SK-N-SH (cell line): Measurements from ENCODE around the gene DICER1. TPM values are rescaled to one million over a fixed set of nuclear protein-coding genes. Genes with fewer than 3 reads are reported as not detected.
A peak's percentile ranks its signal among the peaks of the same experiment; 100 is the strongest.

ENCODE experiments used
- CTCF ChIA-PET: fragments of 300-600, 350-600 bp; formaldehyde crosslinking; extraction: SDS; loops from one replicate; lab custom pipeline; 2021; lab: Yijun Ruan, JAX
- POLR2A ChIA-PET: fragments of 350-600 bp; sonication (Branson Sonifier 250); formaldehyde crosslinking; extraction: SDS; loops from one replicate; lab custom pipeline; 2020; ENCODE audit warnings: antibody characterized with exemption, inconsistent platforms; lab: Yijun Ruan, JAX
- DNase-seq: peaks from one replicate; pipeline ENCODE4 v3.0.0; 2012
- H2AFZ ChIP-seq: fragments of 200-600 bp; sonication (generic); 2 replicates; pipeline ENCODE4 v1.8.1; 2016; ENCODE audit warnings: antibody characterized with exemption, mild to moderate bottlenecking, low read depth
- H3F3A ChIP-seq: fragments of 200-600 bp; sonication (generic); replicated peaks from 2 replicates; pipeline ENCODE3; 2016; ENCODE audit warnings: antibody characterized with exemption, mild to moderate bottlenecking; ENCODE audit not compliant: insufficient read depth
- H3K27ac ChIP-seq, 2 experiments: fragments of 200-500 bp in 1 of 2; fragments of 200-600 bp in 1 of 2; sonication (Bioruptor generic) in 1 of 2; sonication (generic), shearing (Covaris generic) in 1 of 2; 2 replicates each; pipeline versions ENCODE4 v1.5.1 to v1.6.1; 2014 to 2016; ENCODE audit warnings: low read depth in 2 of 2, inconsistent platforms in 1 of 2, low read length in 1 of 2, mild to moderate bottlenecking in 1 of 2, mixed read lengths in 1 of 2
- H3K27me3 ChIP-seq: fragments of 200-600 bp; sonication (generic), shearing (Covaris generic); 2 replicates; pipeline ENCODE4 v1.6.1; 2016; ENCODE audit warnings: mixed run types; ENCODE audit not compliant: insufficient read depth
- H3K36me3 ChIP-seq, 2 experiments: fragments of 200-500 bp in 1 of 2; fragments of 200-600 bp in 1 of 2; sonication (Bioruptor generic) in 1 of 2; sonication (generic) in 1 of 2; replicated peaks in 1 of 2; 2 replicates each; pipeline versions ENCODE3 to v1.5.1; 2014 to 2016; ENCODE audit warnings: low read length in 1 of 2, mild to moderate bottlenecking in 1 of 2; ENCODE audit not compliant: insufficient read depth in 2 of 2, control insufficient read depth in 1 of 2
- H3K4me1 ChIP-seq, 2 experiments: fragments of 200-500 bp in 1 of 2; fragments of 200-600 bp in 1 of 2; sonication (Bioruptor generic) in 1 of 2; sonication (generic), shearing (Covaris generic) in 1 of 2; 2 replicates each; pipeline versions ENCODE4 v1.5.1 to v1.6.1; 2014 to 2016; ENCODE audit warnings: low read depth in 1 of 2, low read length in 1 of 2, mixed run types in 1 of 2; ENCODE audit not compliant: insufficient read depth in 2 of 2, control insufficient read depth in 1 of 2
- H3K4me2 ChIP-seq: fragments of 200-600 bp; sonication (generic), shearing (Covaris generic); 2 replicates; pipeline ENCODE4 v1.6.1; 2017; ENCODE audit warnings: mixed run types
- H3K4me3 ChIP-seq, 2 experiments: fragments of 200-500 bp in 1 of 2; fragments of 200-600 bp in 1 of 2; sonication (Bioruptor generic) in 1 of 2; sonication (generic), shearing (Covaris generic) in 1 of 2; 2 replicates each; pipeline versions ENCODE4 v1.5.1 to v1.8.1; 2014 to 2016; ENCODE audit warnings: low read depth in 2 of 2, inconsistent platforms in 1 of 2, low read length in 1 of 2, mild to moderate bottlenecking in 1 of 2, mixed read lengths in 1 of 2, moderate library complexity in 1 of 2
- H3K79me2 ChIP-seq: fragments of 200-600 bp; sonication (generic); 2 replicates; pipeline ENCODE4 v1.8.1; 2017; ENCODE audit warnings: mild to moderate bottlenecking; ENCODE audit not compliant: insufficient read depth
- H3K9ac ChIP-seq: fragments of 200-600 bp; sonication (generic); 2 replicates; pipeline ENCODE4 v1.6.1; 2017; ENCODE audit warnings: mixed run types
- H3K9me2 ChIP-seq: fragments of 200-600 bp; sonication (generic); 2 replicates; pipeline ENCODE4 v1.6.1; 2017; ENCODE audit warnings: mixed run types
- H3K9me3 ChIP-seq: fragments of 200-600 bp; sonication (generic); 2 replicates; pipeline ENCODE4 v1.6.1; 2017; ENCODE audit warnings: mixed run types, mild to moderate bottlenecking, moderate library complexity
- H4K20me1 ChIP-seq: fragments of 200-600 bp; sonication (generic); 2 replicates; pipeline ENCODE4 v1.6.1; 2017; ENCODE audit warnings: mild to moderate bottlenecking, mixed run types; ENCODE audit not compliant: insufficient read depth
- FOXM1 ChIP-seq: IDR thresholded peaks from 2 replicates; pipeline ENCODE4 v1.4.0; 2012; ENCODE audit warnings: low read depth, mild to moderate bottlenecking
- GABPA ChIP-seq: IDR thresholded peaks from 2 replicates; pipeline ENCODE4 v1.4.0; 2012; ENCODE audit warnings: low read depth, mild to moderate bottlenecking
- RAD21 ChIP-seq: IDR thresholded peaks from 2 replicates; pipeline ENCODE4 v1.6.1; 2012; ENCODE audit warnings: mild to moderate bottlenecking, low read length
- SMC3 ChIP-seq: IDR thresholded peaks from 2 replicates; pipeline ENCODE4 v1.6.1; 2012; ENCODE audit warnings: low read depth, low read length, improper control_type of control experiment
- YY1 ChIP-seq: IDR thresholded peaks from 2 replicates; pipeline ENCODE4 v1.4.0; 2012; ENCODE audit warnings: low read depth, mild to moderate bottlenecking
- WGBS: methylation state at CpG from one replicate; pipeline ENCODE4 v1.1.6; 2017; ENCODE audit warnings: low lambda C conversion rate; 5-methylcytosine and 5-hydroxymethylcytosine counted together
- polyA plus RNA-seq, 3 experiments: library from polyadenylated mRNA; depleted of rRNA; stranded (reverse); fragments of >200 nt; gene quantifications; 2 replicates each; pipeline ENCODE4 v1.2.3, GENCODE V29; 2012
- TF ChIP-seq, protein P1 (sequence below): IDR thresholded peaks from 2 replicates; pipeline ENCODE4 v1.4.0; 2012; ENCODE audit warnings: low read depth
- TF ChIP-seq, protein P2 (sequence below): fragments of 200-600 bp; sonication (generic); IDR thresholded peaks from 2 replicates; pipeline ENCODE4 v1.6.1; 2017; ENCODE audit warnings: antibody characterized with exemption, mild to moderate bottlenecking, moderate library complexity

DICER1 gene
- polyA plus RNA-seq, 1 of the 3 experiments (the other 2 are of a cell fraction) = 4.7 TPM

DNA sequence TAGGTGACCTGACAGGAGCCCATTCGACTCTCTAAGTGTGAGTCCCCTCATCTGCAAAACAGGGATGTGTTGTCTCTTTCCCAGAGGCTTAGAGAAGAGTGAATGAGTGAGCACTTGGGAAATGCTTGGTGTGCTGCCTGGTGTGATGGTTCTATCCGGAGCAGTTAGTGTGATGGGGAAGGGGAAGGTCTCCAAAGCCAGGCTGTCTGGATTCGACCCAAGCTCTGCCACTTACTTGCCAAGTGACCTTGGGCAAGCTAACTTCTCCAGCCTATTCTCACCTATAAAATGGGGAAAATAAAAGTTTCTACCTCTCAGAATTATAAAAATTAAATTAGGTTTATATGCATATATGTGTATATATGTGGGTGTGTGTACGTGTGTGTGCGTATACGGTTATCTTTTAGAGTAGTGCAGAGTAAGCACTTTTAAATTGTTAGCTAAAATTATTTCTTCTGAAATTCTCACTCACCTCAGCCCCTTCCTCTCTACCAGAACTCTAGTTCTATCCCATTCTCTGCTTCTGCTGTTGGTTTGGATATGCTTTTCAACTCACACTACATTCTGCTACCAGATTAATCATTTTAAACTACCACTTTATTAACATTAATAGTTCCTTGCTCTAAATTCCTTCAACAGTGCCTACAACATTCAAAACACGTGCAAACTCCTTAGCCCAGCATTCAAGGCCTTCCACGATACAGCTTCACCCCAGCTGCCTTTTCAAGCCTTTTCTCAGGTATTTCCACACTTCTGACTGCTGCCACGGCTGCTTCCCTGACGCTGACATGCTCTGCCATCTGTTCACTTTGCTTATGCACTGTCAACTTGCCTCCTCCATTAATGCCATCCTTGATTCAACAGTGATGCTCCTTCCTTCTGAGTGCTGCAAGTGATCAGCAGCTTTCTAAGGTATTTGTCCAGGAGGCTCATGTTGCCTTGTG, 55.3 kb downstream of the DICER1 start:
- no peak overlapping the region for H3K9ac ChIP-seq
- H3K4me1 ChIP-seq = peaks cover 2 to 9% of the 10 kb centered on the region in 2 experiments; a peak in 3 of 4 replicates
- H2AFZ ChIP-seq = no peak overlapping the region
- POLR2A ChIA-PET = no interaction called here
- H3K4me3 ChIP-seq = no peak overlapping the region
- CTCF ChIA-PET = interaction anchor here (0.8 to 4.9 kb wide), 5 partner anchors 10 to 412 kb away, joined by 3 to 27 read pairs (median 4); no protein-coding TSS in a partner anchor
- H3K4me2 ChIP-seq = no peak overlapping the region
- WGBS = 97% methylated on average over 10 of the region's 10 CpGs
- peaks cover 50 to 78% of the 10 kb centered on the region in 2 experiments for H3K36me3 ChIP-seq
- DNase-seq = no peak
- H3K9me2 ChIP-seq = no peaks in the 10 kb centered on the region
- no peaks in the 10 kb centered on the region for H4K20me1 ChIP-seq
- no peaks in the 10 kb centered on the region for H3K9me3 ChIP-seq
- TF ChIP-seq YY1 = no peak
- no peaks in the 10 kb centered on the region for H3K27me3 ChIP-seq
- H3F3A ChIP-seq = no peaks in the 10 kb centered on the region
- peaks cover 12% of the 10 kb centered on the region; the same call in 1 of the 2 replicates for H3K79me2 ChIP-seq
- no peak overlapping the region for H3K27ac ChIP-seq

DNA sequence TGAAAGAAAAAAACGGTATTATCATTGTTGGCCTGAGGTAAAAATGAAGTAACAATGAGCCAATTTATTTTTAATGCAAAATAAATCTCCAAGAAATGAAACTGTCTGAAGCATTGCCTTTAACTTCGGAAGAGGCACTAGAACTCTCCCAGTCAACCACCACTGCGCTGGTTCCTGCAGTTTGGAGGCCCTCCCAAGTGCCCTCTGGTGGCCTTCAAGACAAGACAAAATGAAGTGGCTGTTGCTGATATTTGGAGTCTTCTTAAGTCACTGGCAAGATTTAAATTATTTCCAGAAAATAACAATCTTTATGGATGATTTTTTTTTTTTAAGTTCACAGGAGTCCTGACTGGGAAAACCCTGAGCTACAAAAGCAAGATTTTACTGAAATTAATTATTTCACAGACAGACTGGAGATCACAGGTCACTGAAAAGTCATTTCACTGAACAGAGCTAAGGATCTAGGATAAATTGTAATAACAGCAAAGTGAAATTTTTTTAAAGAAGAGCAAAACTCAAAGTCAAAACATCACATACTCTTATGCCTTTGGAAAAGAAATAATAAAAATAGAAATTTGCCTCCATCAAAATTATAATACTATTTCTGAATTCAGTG, 58.2 kb downstream of the DICER1 start:
- WGBS = 74% methylated on average over 3 of the region's 3 CpGs
- Histone ChIP-seq H3K4me3 (peak overlapping the region in 1 of 2 experiments; percentile 21; a peak in 1 of 4 replicates), H3K9me2 (no peaks in the 10 kb centered on the region), H3K4me2 (no peak overlapping the region), H3K27ac (no peak overlapping the region), H3F3A (no peaks in the 10 kb centered on the region), H3K79me2 (peaks cover 20% of the 10 kb centered on the region; the same call in 1 of the 2 replicates), H4K20me1 (no peaks in the 10 kb centered on the region), H2AFZ (no peak overlapping the region), H3K4me1 (peaks cover 13 to 14% of the 10 kb centered on the region in 2 experiments; a peak in 3 of 4 replicates), H3K27me3 (no peaks in the 10 kb centered on the region), H3K9ac (no peak overlapping the region), H3K36me3 (peaks cover 33 to 67% of the 10 kb centered on the region in 2 experiments), H3K9me3 (no peaks in the 10 kb centered on the region)
- DNase-seq = peak; percentile 45
- no peak for TF ChIP-seq GABPA
- TF ChIP-seq SMC3 = peak; percentile 79
- TF ChIP-seq RAD21 = peak; percentile 73
- TF ChIP-seq FOXM1 = no peak
- TF ChIP-seq, protein P1, sequence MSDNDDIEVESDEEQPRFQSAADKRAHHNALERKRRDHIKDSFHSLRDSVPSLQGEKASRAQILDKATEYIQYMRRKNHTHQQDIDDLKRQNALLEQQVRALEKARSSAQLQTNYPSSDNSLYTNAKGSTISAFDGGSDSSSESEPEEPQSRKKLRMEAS = no peak
- TF ChIP-seq, protein P2, sequence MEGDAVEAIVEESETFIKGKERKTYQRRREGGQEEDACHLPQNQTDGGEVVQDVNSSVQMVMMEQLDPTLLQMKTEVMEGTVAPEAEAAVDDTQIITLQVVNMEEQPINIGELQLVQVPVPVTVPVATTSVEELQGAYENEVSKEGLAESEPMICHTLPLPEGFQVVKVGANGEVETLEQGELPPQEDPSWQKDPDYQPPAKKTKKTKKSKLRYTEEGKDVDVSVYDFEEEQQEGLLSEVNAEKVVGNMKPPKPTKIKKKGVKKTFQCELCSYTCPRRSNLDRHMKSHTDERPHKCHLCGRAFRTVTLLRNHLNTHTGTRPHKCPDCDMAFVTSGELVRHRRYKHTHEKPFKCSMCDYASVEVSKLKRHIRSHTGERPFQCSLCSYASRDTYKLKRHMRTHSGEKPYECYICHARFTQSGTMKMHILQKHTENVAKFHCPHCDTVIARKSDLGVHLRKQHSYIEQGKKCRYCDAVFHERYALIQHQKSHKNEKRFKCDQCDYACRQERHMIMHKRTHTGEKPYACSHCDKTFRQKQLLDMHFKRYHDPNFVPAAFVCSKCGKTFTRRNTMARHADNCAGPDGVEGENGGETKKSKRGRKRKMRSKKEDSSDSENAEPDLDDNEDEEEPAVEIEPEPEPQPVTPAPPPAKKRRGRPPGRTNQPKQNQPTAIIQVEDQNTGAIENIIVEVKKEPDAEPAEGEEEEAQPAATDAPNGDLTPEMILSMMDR = peak; percentile 72
- ChIA-PET CTCF (interaction anchor here (0.7 to 4.9 kb wide), 7 partner anchors 20 to 334 kb away, joined by 3 to 27 read pairs (median 3); no protein-coding TSS in a partner anchor), POLR2A (no interaction called here)
